A673 (cell line): ENCODE data around the gene CNDP1. TPM values are rescaled to one million over a fixed set of nuclear protein-coding genes. Genes with fewer than 3 reads are reported as not detected.
A peak's percentile ranks its signal among the peaks of the same experiment; 100 is the strongest.

ENCODE experiments used
- BruUV-seq: library from RNA; stranded (reverse); fragments of 400-500 nt; replicated peaks from 2 replicates; lab custom pipeline; 2021; lab: Mats Ljungman, UMichigan
- CTCF ChIA-PET: fragments of 300-600 bp; sonication (Branson Sonifier 250); formaldehyde crosslinking; loops from one replicate; lab custom pipeline; 2022; ENCODE audit warnings: antibody characterized with exemption; lab: Charles Lee
- POLR2A ChIA-PET: fragments of 300-600 bp; sonication (Branson Sonifier 250); formaldehyde crosslinking; loops from one replicate; lab custom pipeline; 2022; ENCODE audit warnings: antibody characterized with exemption; ENCODE audit not compliant: low non-redundant PET; lab: Charles Lee
- DNase-seq: peaks from one replicate; pipeline ENCODE4 v3.0.0-alpha.2; 2015; ENCODE audit warnings: low spot score
- H3K27ac ChIP-seq: fragments of 200-600 bp; sonication (generic); 2 replicates; pipeline ENCODE4 v1.5.1; 2016; ENCODE audit warnings: mixed run types, low read depth, mild to moderate bottlenecking, mixed read lengths, antibody characterized with exemption, low read length; ENCODE audit not compliant: poor library complexity, severe bottlenecking
- H3K27me3 ChIP-seq: fragments of 200-600 bp; sonication (generic); replicated peaks from 2 replicates; pipeline ENCODE4 v1.6.1; 2017; ENCODE audit warnings: mixed run types, low read depth, mild to moderate bottlenecking, mixed read lengths, antibody characterized with exemption, low read length; ENCODE audit not compliant: insufficient read depth, poor library complexity
- H3K36me3 ChIP-seq: fragments of 200-600 bp; sonication (generic); 2 replicates; pipeline ENCODE4 v1.6.1; 2016; ENCODE audit warnings: mixed run types, mild to moderate bottlenecking, mixed read lengths, antibody characterized with exemption, low read length; ENCODE audit not compliant: insufficient read depth, poor library complexity, severe bottlenecking
- H3K4me1 ChIP-seq: fragments of 200-600 bp; sonication (generic); 2 replicates; pipeline ENCODE4 v1.6.1; 2017; ENCODE audit warnings: mixed run types, mild to moderate bottlenecking, mixed read lengths, antibody characterized with exemption, low read length; ENCODE audit not compliant: insufficient read depth, poor library complexity, severe bottlenecking
- H3K4me3 ChIP-seq: fragments of 200-600 bp; sonication (generic); 2 replicates; pipeline ENCODE4 v1.5.1; 2016; ENCODE audit warnings: low read depth, mixed run types, mild to moderate bottlenecking, mixed read lengths, low read length; ENCODE audit not compliant: poor library complexity, severe bottlenecking
- H3K9me3 ChIP-seq: fragments of 200-600 bp; sonication (generic); 2 replicates; pipeline ENCODE4 v1.6.1; 2016; ENCODE audit warnings: mixed run types, low read depth, mild to moderate bottlenecking, mixed read lengths, antibody characterized with exemption, low read length; ENCODE audit not compliant: poor library complexity, severe bottlenecking
- CTCF ChIP-seq: fragments of 300-800, 200-600 bp; sonication (generic); conservative IDR thresholded peaks from 2 replicates; pipeline ENCODE4 v1.5.1; 2017; ENCODE audit warnings: low read depth, mild to moderate bottlenecking, antibody characterized with exemption, low read length, moderate library complexity, mixed read lengths
- EZH2 ChIP-seq: fragments of 200-600 bp; sonication (generic); IDR thresholded peaks from 2 replicates; pipeline ENCODE4 v1.6.1; 2017; ENCODE audit warnings: borderline replicate concordance, low read depth, mild to moderate bottlenecking, mixed read lengths, antibody characterized with exemption, low read length; ENCODE audit not compliant: poor library complexity, severe bottlenecking
- intact Hi-C: fragments of 100-400 bp; cut with micrococcal nuclease; formaldehyde crosslinking; loops from one replicate; pipeline ENCODE4 v1.10.0; 2022; ENCODE audit not compliant: unreplicated experiment
- total RNA-seq: library from RNA; stranded (reverse); gene quantifications from 2 replicates; pipeline ENCODE4 v1.2.3, GENCODE V29; 2021

CNDP1 gene
- total RNA-seq, 1 experiment from 2014 or later: not detected

- H3K4me3 ChIP-seq: no peak overlapping the region
- intact Hi-C loops: no loop called here
- no peak overlapping the region for H3K27ac ChIP-seq
- ChIA-PET POLR2A (no interaction called here), CTCF (no interaction called here)
- TF ChIP-seq CTCF: no peak
- TF ChIP-seq EZH2: no peak
- no peaks in the 10 kb centered on the region for H3K9me3 ChIP-seq
- H3K4me1 ChIP-seq: no peaks in the 10 kb centered on the region
- BruUV-seq: no TSS peak
- no peaks in the 10 kb centered on the region for H3K27me3 ChIP-seq
- no peaks in the 10 kb centered on the region for H3K36me3 ChIP-seq
- DNase-seq: peak; percentile 21
Measured at GRCh38 chr18:74625157-74625556, 90.9 kb downstream of the CNDP1 start.

- CTCF ChIA-PET: interaction anchor here (0.7 kb wide), 1 partner anchor 1901 kb away, joined by 3 read pairs; no protein-coding TSS in a partner anchor
- H3K27ac ChIP-seq: no peak overlapping the region
- BruUV-seq: no TSS peak
- H3K4me1 ChIP-seq: no peaks in the 10 kb centered on the region
- intact Hi-C loops: no loop called here
- POLR2A ChIA-PET: no interaction called here
- no peaks in the 10 kb centered on the region for H3K27me3 ChIP-seq
- no peaks in the 10 kb centered on the region for H3K36me3 ChIP-seq
- no peak for DNase-seq
- no peaks in the 10 kb centered on the region for H3K9me3 ChIP-seq
- TF ChIP-seq EZH2: no peak
- TF ChIP-seq CTCF: no peak
- no peak overlapping the region for H3K4me3 ChIP-seq
Measured at GRCh38 chr18:74626049-74626874, 92.0 kb downstream of the CNDP1 start.

GRCh38 chr18:74630804-74631203 lies 96.5 kb downstream of the CNDP1 start:
- Histone ChIP-seq H3K4me3 (no peak overlapping the region), H3K27me3 (no peaks in the 10 kb centered on the region), H3K9me3 (no peaks in the 10 kb centered on the region), H3K4me1 (no peaks in the 10 kb centered on the region), H3K27ac (no peak overlapping the region), H3K36me3 (no peaks in the 10 kb centered on the region)
- BruUV-seq: no TSS peak
- POLR2A ChIA-PET: no interaction called here
- intact Hi-C loops: no loop called here
- CTCF ChIA-PET: no interaction called here
- no peak for DNase-seq
- no peak for TF ChIP-seq EZH2
- no peak for TF ChIP-seq CTCF
